Measurements from ENCODE around the gene SH2B2.

SH2B2 gene

DNA sequence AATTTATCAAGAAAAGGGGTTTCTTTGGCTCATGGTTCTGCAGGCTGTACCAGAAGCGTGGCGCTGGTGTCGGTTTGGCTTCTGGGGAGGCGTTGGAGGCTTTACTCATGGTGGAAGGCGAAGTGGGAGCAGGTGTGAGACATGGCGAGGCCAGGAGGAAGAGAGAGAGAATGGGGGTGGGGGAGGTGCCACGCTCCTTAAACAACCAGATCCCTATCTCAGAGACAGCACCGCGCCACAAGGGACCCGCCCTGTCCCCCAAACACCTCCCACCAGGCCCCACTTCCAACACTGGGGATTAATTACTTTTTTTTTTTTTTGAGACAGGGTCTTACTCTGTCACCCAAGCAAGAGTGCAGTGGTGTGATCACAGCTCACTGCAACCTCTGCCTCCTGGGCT lies 18.0 kb upstream of the SH2B2 start:
- WGBS, result 78% methylated on average over 5 of the region's 10 CpGs
- Histone ChIP-seq H3K4me2 (ENCODE audit: low read length, poor library complexity, severe bottlenecking) (no peak overlapping the region), H3K4me3 (ENCODE audit: insufficient read depth in 1 of 2, low read depth in 1 of 2, low read length in 2 of 2) (no peak overlapping the region), H3K4ac (ENCODE audit: low read depth in 1 of 2, low read length in 2 of 2) (no peak overlapping the region), H4K91ac (ENCODE audit: low read length) (no peak overlapping the region), H3K14ac (ENCODE audit: low read length in 2 of 2) (no peak overlapping the region), H2BK5ac (ENCODE audit: low read depth, low read length, poor library complexity, severe bottlenecking) (no peak overlapping the region), H3K9ac (ENCODE audit: low read length) (no peak overlapping the region), H2AK5ac (ENCODE audit: low read length, severe bottlenecking) (no peak overlapping the region), H3K23ac (ENCODE audit: low read length in 2 of 2) (no peak overlapping the region), H3K79me1 (replicated peaks; ENCODE audit: low read length, poor library complexity, severe bottlenecking) (no peaks in the 10 kb centered on the region), H2BK15ac (ENCODE audit: low read depth, poor library complexity, severe bottlenecking) (no peak overlapping the region), H3K36me3 (ENCODE audit: control insufficient read depth in 1 of 2, insufficient read depth in 2 of 2, low read depth in 1 of 2, low read length in 2 of 2) (no peaks in the 10 kb centered on the region), H3K4me1 (ENCODE audit: control insufficient read depth, insufficient read depth, low read depth, low read length) (peaks cover 11% of the 10 kb centered on the region), H2AFZ (ENCODE audit: low read depth, low read length) (no peak overlapping the region), H3K27ac (ENCODE audit: low read length, poor library complexity, severe bottlenecking) (no peak overlapping the region), H3K9me3 (ENCODE audit: control insufficient read depth, low read length) (no peaks in the 10 kb centered on the region), H3K18ac (ENCODE audit: low read depth in 1 of 2, low read length in 2 of 2) (no peak overlapping the region), H4K8ac (ENCODE audit: low read length) (no peak overlapping the region), H2BK120ac (ENCODE audit: low read depth, low read length) (no peak overlapping the region), H2BK12ac (ENCODE audit: low read length in 2 of 2) (no peak overlapping the region), H3K27me3 (ENCODE audit: control insufficient read depth in 1 of 2, insufficient read depth in 1 of 2, low read length in 2 of 2) (peaks cover 0 to 19% of the 10 kb centered on the region in 2 experiments)
- DNase-seq, result no peak

DNA sequence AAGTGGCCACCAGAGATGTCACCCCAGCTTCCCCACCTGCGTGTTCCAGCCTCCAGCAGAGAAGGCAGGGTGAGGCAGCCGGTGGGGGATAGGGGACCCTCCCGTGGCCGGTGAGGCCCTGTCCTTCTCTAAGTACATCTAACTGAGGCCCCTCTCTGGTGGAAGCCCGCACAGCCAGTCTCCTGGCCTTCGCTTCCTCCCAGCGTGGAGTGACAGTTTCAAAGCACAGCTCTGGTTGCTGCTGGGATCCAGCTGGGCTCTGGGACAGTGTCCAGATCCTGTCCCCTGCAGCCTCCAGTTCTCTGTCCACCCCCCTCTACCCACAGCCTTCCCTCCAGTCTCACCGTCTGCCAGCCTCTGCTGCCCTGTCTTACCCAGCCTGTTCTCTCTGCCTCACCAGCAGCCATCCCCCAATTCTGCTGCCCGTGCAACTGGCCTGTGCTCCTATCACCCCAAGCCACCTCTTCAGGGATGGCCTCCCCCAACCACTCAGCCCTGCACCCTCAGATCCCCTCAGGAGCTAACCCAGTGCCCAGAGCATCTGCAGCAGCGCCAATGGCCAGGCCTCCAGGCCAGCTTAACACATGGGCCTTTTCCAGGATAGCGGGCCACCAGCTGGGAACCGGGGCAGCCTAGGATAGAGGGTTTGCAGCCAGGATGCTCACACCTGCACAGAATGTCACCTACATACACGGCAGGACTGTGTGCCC lies 16.3 kb upstream of the SH2B2 start:
- no peak overlapping the region for H2BK12ac ChIP-seq (ENCODE audit: low read length in 2 of 2)
- peaks cover 19% of the 10 kb centered on the region for H3K4me1 ChIP-seq (ENCODE audit: control insufficient read depth, insufficient read depth, low read depth, low read length)
- H3K9me3 ChIP-seq (ENCODE audit: control insufficient read depth, low read length), result no peaks in the 10 kb centered on the region
- no peak overlapping the region for H3K9ac ChIP-seq (ENCODE audit: low read length)
- no peak overlapping the region for H3K18ac ChIP-seq (ENCODE audit: low read depth in 1 of 2, low read length in 2 of 2)
- no peak overlapping the region for H2BK15ac ChIP-seq (ENCODE audit: low read depth, poor library complexity, severe bottlenecking)
- H3K23ac ChIP-seq (ENCODE audit: low read length in 2 of 2), result no peak overlapping the region
- no peak overlapping the region for H3K4ac ChIP-seq (ENCODE audit: low read depth in 1 of 2, low read length in 2 of 2)
- no peak overlapping the region for H2AK5ac ChIP-seq (ENCODE audit: low read length, severe bottlenecking)
- H3K14ac ChIP-seq (ENCODE audit: low read length in 2 of 2), result no peak overlapping the region
- H2AFZ ChIP-seq (ENCODE audit: low read depth, low read length), result no peak overlapping the region
- peaks cover 0 to 6% of the 10 kb centered on the region in 2 experiments for H3K36me3 ChIP-seq (ENCODE audit: control insufficient read depth in 1 of 2, insufficient read depth in 2 of 2, low read depth in 1 of 2, low read length in 2 of 2)
- no peak overlapping the region for H3K4me2 ChIP-seq (ENCODE audit: low read length, poor library complexity, severe bottlenecking)
- no peak overlapping the region for H2BK120ac ChIP-seq (ENCODE audit: low read depth, low read length)
- H2BK5ac ChIP-seq (ENCODE audit: low read depth, low read length, poor library complexity, severe bottlenecking), result no peak overlapping the region
- H3K27me3 ChIP-seq (ENCODE audit: control insufficient read depth in 1 of 2, insufficient read depth in 1 of 2, low read length in 2 of 2), result peaks cover 0 to 19% of the 10 kb centered on the region in 2 experiments
- H4K8ac ChIP-seq (ENCODE audit: low read length), result no peak overlapping the region
- no peak overlapping the region for H3K4me3 ChIP-seq (ENCODE audit: insufficient read depth in 1 of 2, low read depth in 1 of 2, low read length in 2 of 2)
- no peak for DNase-seq
- H4K91ac ChIP-seq (ENCODE audit: low read length), result no peak overlapping the region
- 65% methylated on average over 13 of the region's 13 CpGs for WGBS
- H3K79me1 ChIP-seq (replicated peaks; ENCODE audit: low read length, poor library complexity, severe bottlenecking), result no peaks in the 10 kb centered on the region
- no peak overlapping the region for H3K27ac ChIP-seq (ENCODE audit: low read length, poor library complexity, severe bottlenecking)

DNA sequence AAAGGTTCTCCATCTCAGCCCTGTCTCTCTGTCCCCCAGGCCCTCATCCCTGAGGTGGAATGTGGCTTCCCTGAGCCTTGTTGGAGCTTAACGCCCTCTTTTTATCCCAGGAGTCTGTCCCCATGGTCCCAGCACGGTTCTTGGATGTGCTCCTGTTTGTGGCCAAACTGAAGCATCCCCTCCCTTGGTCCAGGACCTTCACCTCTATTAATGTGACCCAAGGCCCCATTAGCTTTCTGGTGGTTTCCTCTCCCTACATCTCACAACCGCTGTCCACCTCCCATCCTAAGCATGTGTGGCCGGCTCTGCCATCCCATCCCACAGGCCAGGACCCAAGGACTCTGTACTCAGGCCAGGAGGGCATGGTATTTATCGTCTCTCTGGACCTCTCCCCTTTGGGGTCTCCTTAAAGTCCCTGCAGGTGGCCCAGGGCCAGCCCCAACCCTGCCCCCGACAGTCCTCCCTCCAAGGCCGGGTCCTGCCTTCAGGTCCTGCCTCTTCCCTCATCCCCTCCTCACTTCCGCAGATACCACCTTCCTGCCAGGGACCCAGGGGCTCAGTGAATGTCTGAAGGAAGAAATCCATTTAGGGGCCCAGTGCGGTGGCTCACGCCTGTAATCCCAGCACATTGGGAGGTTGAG lies 15.4 kb upstream of the SH2B2 start:
- Histone ChIP-seq H3K36me3 (ENCODE audit: control insufficient read depth in 1 of 2, insufficient read depth in 2 of 2, low read depth in 1 of 2, low read length in 2 of 2) (peaks cover 0 to 8% of the 10 kb centered on the region in 2 experiments), H2AFZ (ENCODE audit: low read depth, low read length) (no peak overlapping the region), H2BK5ac (ENCODE audit: low read depth, low read length, poor library complexity, severe bottlenecking) (no peak overlapping the region), H4K8ac (ENCODE audit: low read length) (no peak overlapping the region), H3K4me2 (ENCODE audit: low read length, poor library complexity, severe bottlenecking) (no peak overlapping the region), H2BK120ac (ENCODE audit: low read depth, low read length) (no peak overlapping the region), H2BK15ac (ENCODE audit: low read depth, poor library complexity, severe bottlenecking) (no peak overlapping the region), H3K79me1 (replicated peaks; ENCODE audit: low read length, poor library complexity, severe bottlenecking) (no peaks in the 10 kb centered on the region), H3K27me3 (ENCODE audit: control insufficient read depth in 1 of 2, insufficient read depth in 1 of 2, low read length in 2 of 2) (peaks cover 0 to 16% of the 10 kb centered on the region in 2 experiments), H3K27ac (ENCODE audit: low read length, poor library complexity, severe bottlenecking) (no peak overlapping the region), H3K4me1 (ENCODE audit: control insufficient read depth, insufficient read depth, low read depth, low read length) (peaks cover 19% of the 10 kb centered on the region), H2BK12ac (ENCODE audit: low read length in 2 of 2) (no peak overlapping the region), H3K9me3 (ENCODE audit: control insufficient read depth, low read length) (no peaks in the 10 kb centered on the region), H4K91ac (ENCODE audit: low read length) (no peak overlapping the region), H3K4ac (ENCODE audit: low read depth in 1 of 2, low read length in 2 of 2) (no peak overlapping the region), H3K4me3 (ENCODE audit: insufficient read depth in 1 of 2, low read depth in 1 of 2, low read length in 2 of 2) (no peak overlapping the region), H3K14ac (ENCODE audit: low read length in 2 of 2) (no peak overlapping the region), H3K18ac (ENCODE audit: low read depth in 1 of 2, low read length in 2 of 2) (no peak overlapping the region), H3K23ac (ENCODE audit: low read length in 2 of 2) (no peak overlapping the region), H3K9ac (ENCODE audit: low read length) (no peak overlapping the region), H2AK5ac (ENCODE audit: low read length, severe bottlenecking) (no peak overlapping the region)
- DNase-seq, result no peak
- WGBS, result 91% methylated on average over 10 of the region's 10 CpGs

DNA sequence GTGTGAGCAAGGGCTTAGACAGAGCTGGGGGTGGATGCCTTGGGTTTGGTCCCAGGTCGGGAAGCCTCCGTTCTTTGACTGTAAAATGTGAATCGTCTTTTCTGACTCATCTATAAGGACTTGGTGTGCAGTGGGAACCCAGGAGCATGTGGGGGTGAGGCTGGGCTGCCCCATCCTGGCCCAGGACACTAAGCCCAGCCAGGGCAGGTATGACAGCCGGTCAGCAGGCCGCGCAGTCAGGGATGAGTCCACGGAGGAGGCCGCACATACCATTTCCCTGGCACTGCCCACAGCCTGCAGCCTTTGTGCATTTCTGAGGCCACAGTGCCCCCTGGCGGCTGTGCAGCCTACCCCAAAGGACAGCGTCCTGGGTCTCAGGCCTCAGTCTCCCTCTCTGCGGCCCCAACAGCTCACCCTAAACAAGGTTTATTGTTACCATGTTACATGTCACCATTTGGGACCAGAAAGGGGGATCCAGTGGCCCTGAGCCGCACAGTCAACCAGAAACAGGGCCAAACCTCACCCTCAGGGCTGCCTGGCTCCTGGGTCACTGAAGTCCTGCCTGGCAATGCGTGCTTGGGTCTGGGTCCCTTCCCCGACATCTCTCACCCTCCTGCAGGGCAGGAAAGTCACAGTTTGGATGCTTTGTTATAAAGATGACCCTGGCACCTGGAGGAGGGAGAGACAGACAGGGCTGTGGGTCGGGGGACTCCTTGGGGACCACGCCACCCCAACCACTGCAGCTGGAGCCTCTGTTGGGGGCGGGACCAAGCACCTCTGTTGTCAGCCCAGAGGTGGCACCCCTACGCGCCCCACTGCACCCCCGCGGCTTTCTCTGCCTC lies 14.4 kb upstream of the SH2B2 start:
- Histone ChIP-seq H3K9me3 (ENCODE audit: control insufficient read depth, low read length) (no peaks in the 10 kb centered on the region), H3K23ac (ENCODE audit: low read length in 2 of 2) (no peak overlapping the region), H2AFZ (ENCODE audit: low read depth, low read length) (no peak overlapping the region), H2BK120ac (ENCODE audit: low read depth, low read length) (no peak overlapping the region), H2BK15ac (ENCODE audit: low read depth, poor library complexity, severe bottlenecking) (no peak overlapping the region), H3K18ac (ENCODE audit: low read depth in 1 of 2, low read length in 2 of 2) (no peak overlapping the region), H3K4me1 (ENCODE audit: control insufficient read depth, insufficient read depth, low read depth, low read length) (peaks cover 19% of the 10 kb centered on the region), H3K79me1 (replicated peaks; ENCODE audit: low read length, poor library complexity, severe bottlenecking) (no peaks in the 10 kb centered on the region), H3K4ac (ENCODE audit: low read depth in 1 of 2, low read length in 2 of 2) (no peak overlapping the region), H3K27ac (ENCODE audit: low read length, poor library complexity, severe bottlenecking) (no peak overlapping the region), H4K8ac (ENCODE audit: low read length) (no peak overlapping the region), H3K36me3 (ENCODE audit: control insufficient read depth in 1 of 2, insufficient read depth in 2 of 2, low read depth in 1 of 2, low read length in 2 of 2) (peaks cover 0 to 8% of the 10 kb centered on the region in 2 experiments), H2BK5ac (ENCODE audit: low read depth, low read length, poor library complexity, severe bottlenecking) (no peak overlapping the region), H3K14ac (ENCODE audit: low read length in 2 of 2) (no peak overlapping the region), H3K4me3 (ENCODE audit: insufficient read depth in 1 of 2, low read depth in 1 of 2, low read length in 2 of 2) (no peak overlapping the region), H2BK12ac (ENCODE audit: low read length in 2 of 2) (no peak overlapping the region), H2AK5ac (ENCODE audit: low read length, severe bottlenecking) (peak overlapping the region; percentile 47), H3K27me3 (ENCODE audit: control insufficient read depth in 1 of 2, insufficient read depth in 1 of 2, low read length in 2 of 2) (peaks cover 0 to 9% of the 10 kb centered on the region in 2 experiments), H3K4me2 (ENCODE audit: low read length, poor library complexity, severe bottlenecking) (no peak overlapping the region), H4K91ac (ENCODE audit: low read length) (no peak overlapping the region), H3K9ac (ENCODE audit: low read length) (peak overlapping the region; percentile 52)
- peak; percentile 75 for DNase-seq
- 45% methylated on average over 20 of the region's 21 CpGs for WGBS

Measured in mesenchymal stem cell (in vitro differentiated cells and primary cell).